HL-60 (cell line): ENCODE data around the gene ULK2.

Experiments used
- GABPA ChIP-seq: IDR thresholded peaks from 2 replicates; pipeline ENCODE4 v1.6.1; 2012; ENCODE audit warnings: low read depth
- POLR2AphosphoS5 ChIP-seq: IDR thresholded peaks from 2 replicates; pipeline ENCODE4 v1.6.1; 2012; ENCODE audit warnings: low read depth
- SPI1 ChIP-seq: IDR thresholded peaks from 2 replicates; pipeline ENCODE4 v1.6.1; 2012; ENCODE audit warnings: low read depth, mild to moderate bottlenecking, borderline replicate concordance
- TF ChIP-seq, protein P1 (sequence below): IDR thresholded peaks from one replicate; pipeline ENCODE4 v1.5.1; 2011; ENCODE audit warnings: low read length, control low read depth, inconsistent platforms; ENCODE audit not compliant: insufficient read depth
- TF ChIP-seq, protein P2 (sequence below): IDR thresholded peaks from 2 replicates; pipeline ENCODE4 v1.6.1; 2012; ENCODE audit warnings: low read depth; ENCODE audit not compliant: insufficient replicate concordance

DNA sequence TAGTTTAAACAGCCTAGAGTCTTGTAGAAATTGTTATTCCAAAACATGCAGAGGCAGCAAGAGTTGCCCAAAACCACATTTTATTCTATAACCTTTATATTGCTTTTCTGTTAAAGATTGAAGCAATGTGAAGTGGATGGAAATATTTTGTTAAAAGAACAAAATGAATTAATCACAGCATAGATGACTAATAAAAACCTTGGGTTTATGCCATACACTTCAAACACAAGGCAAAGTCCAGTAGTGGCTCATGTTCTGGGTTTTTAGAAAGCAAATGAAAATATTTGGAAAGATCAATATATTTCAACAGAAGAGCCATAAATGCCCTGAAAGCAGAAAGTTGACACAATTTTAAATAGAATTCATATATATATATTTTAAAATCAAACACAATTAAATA, 36.7 kb upstream of the ULK2 start:
- TF ChIP-seq, protein P1, sequence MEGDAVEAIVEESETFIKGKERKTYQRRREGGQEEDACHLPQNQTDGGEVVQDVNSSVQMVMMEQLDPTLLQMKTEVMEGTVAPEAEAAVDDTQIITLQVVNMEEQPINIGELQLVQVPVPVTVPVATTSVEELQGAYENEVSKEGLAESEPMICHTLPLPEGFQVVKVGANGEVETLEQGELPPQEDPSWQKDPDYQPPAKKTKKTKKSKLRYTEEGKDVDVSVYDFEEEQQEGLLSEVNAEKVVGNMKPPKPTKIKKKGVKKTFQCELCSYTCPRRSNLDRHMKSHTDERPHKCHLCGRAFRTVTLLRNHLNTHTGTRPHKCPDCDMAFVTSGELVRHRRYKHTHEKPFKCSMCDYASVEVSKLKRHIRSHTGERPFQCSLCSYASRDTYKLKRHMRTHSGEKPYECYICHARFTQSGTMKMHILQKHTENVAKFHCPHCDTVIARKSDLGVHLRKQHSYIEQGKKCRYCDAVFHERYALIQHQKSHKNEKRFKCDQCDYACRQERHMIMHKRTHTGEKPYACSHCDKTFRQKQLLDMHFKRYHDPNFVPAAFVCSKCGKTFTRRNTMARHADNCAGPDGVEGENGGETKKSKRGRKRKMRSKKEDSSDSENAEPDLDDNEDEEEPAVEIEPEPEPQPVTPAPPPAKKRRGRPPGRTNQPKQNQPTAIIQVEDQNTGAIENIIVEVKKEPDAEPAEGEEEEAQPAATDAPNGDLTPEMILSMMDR, result no peak
- TF ChIP-seq, protein P2, sequence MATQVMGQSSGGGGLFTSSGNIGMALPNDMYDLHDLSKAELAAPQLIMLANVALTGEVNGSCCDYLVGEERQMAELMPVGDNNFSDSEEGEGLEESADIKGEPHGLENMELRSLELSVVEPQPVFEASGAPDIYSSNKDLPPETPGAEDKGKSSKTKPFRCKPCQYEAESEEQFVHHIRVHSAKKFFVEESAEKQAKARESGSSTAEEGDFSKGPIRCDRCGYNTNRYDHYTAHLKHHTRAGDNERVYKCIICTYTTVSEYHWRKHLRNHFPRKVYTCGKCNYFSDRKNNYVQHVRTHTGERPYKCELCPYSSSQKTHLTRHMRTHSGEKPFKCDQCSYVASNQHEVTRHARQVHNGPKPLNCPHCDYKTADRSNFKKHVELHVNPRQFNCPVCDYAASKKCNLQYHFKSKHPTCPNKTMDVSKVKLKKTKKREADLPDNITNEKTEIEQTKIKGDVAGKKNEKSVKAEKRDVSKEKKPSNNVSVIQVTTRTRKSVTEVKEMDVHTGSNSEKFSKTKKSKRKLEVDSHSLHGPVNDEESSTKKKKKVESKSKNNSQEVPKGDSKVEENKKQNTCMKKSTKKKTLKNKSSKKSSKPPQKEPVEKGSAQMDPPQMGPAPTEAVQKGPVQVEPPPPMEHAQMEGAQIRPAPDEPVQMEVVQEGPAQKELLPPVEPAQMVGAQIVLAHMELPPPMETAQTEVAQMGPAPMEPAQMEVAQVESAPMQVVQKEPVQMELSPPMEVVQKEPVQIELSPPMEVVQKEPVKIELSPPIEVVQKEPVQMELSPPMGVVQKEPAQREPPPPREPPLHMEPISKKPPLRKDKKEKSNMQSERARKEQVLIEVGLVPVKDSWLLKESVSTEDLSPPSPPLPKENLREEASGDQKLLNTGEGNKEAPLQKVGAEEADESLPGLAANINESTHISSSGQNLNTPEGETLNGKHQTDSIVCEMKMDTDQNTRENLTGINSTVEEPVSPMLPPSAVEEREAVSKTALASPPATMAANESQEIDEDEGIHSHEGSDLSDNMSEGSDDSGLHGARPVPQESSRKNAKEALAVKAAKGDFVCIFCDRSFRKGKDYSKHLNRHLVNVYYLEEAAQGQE, result no peak
- no peak for TF ChIP-seq POLR2AphosphoS5
- TF ChIP-seq GABPA, result no peak
- TF ChIP-seq SPI1, result no peak
